HG03457 (cell line): ENCODE data around the gene CHRND.
"Not testable (repeated sequence)": the region's sequence is repeated elsewhere in the genome, so short reads cannot be mapped to it uniquely, and the experiment has no call there.

Experiments
- ATAC-seq: cut with Tn5 transposase; IDR thresholded peaks from one replicate; pipeline ENCODE4 v1.9.1; 2021; ENCODE audit warnings: moderate number of reproducible peaks; ENCODE audit not compliant: unreplicated experiment

CHRND gene

GRCh38 chr2:232524771-232525170 is 1.2 kb upstream of the CHRND start:
- no peak for ATAC-seq

GRCh38 chr2:232525199-232525598 is 761 bp upstream of the CHRND start:
- ATAC-seq: no peak

GRCh38 chr2:232526372-232526941 is 497 bp downstream of the CHRND start:
- ATAC-seq: no peak

GRCh38 chr2:232527905-232528470 is 2.0 kb downstream of the CHRND start:
- ATAC-seq: no peak

- no peak for ATAC-seq
Observed at GRCh38 chr2:232528746-232529460, 2.9 kb downstream of the CHRND start.

GRCh38 chr2:232529806-232530547 is 4.0 kb downstream of the CHRND start:
- no peak for ATAC-seq

- ATAC-seq: no peak
Observed at GRCh38 chr2:232530626-232531260, 4.8 kb downstream of the CHRND start.

GRCh38 chr2:232532419-232532818 is 6.5 kb downstream of the CHRND start:
- no peak for ATAC-seq

- ATAC-seq: not testable (repeated sequence)
Observed at GRCh38 chr2:232532821-232533220, 6.9 kb downstream of the CHRND start.

- ATAC-seq: no peak
Observed at GRCh38 chr2:232533944-232534710, 8.2 kb downstream of the CHRND start.

GRCh38 chr2:232534940-232535651 is 9.1 kb downstream of the CHRND start:
- ATAC-seq: no peak

- no peak for ATAC-seq
Observed at GRCh38 chr2:232535761-232536530, 10.0 kb downstream of the CHRND start.

GRCh38 chr2:232537079-232537478 is 11.1 kb downstream of the CHRND start:
- no peak for ATAC-seq

- ATAC-seq: no peak
Observed at GRCh38 chr2:232537499-232537898, 11.5 kb downstream of the CHRND start.

- ATAC-seq: no peak
Observed at GRCh38 chr2:232538671-232539070, 12.7 kb downstream of the CHRND start.

- ATAC-seq: no peak
Observed at GRCh38 chr2:232539298-232540231, 13.6 kb downstream of the CHRND start, which contains the start of gene CHRNG. CHRNG (plus strand) TSS chr2:232539692; CDS start chr2:232539748, 56 bp downstream.

- ATAC-seq: no peak
Observed at GRCh38 chr2:232540441-232541041, 14.6 kb downstream of the CHRND start.
